A673 (cell line): Measurements from ENCODE around the gene HNRNPUL2. TPM values are rescaled to one million over a fixed set of nuclear protein-coding genes. Genes with fewer than 3 reads are reported as not detected.
A peak's percentile ranks its signal among the peaks of the same experiment; 100 is the strongest.

Experiments
- BruUV-seq: library from RNA; stranded (reverse); fragments of 400-500 nt; replicated peaks from 2 replicates; lab custom pipeline; 2021; lab: Mats Ljungman, UMichigan
- CTCF ChIA-PET: fragments of 300-600 bp; sonication (Branson Sonifier 250); formaldehyde crosslinking; loops from one replicate; lab custom pipeline; 2022; ENCODE audit warnings: antibody characterized with exemption; lab: Charles Lee
- POLR2A ChIA-PET: fragments of 300-600 bp; sonication (Branson Sonifier 250); formaldehyde crosslinking; loops from one replicate; lab custom pipeline; 2022; ENCODE audit warnings: antibody characterized with exemption; ENCODE audit not compliant: low non-redundant PET; lab: Charles Lee
- DNase-seq: peaks from one replicate; pipeline ENCODE4 v3.0.0-alpha.2; 2015; ENCODE audit warnings: low spot score
- H3K27ac ChIP-seq: fragments of 200-600 bp; sonication (generic); 2 replicates; pipeline ENCODE4 v1.5.1; 2016; ENCODE audit warnings: mixed run types, low read depth, mild to moderate bottlenecking, mixed read lengths, antibody characterized with exemption, low read length; ENCODE audit not compliant: poor library complexity, severe bottlenecking
- H3K27me3 ChIP-seq: fragments of 200-600 bp; sonication (generic); replicated peaks from 2 replicates; pipeline ENCODE4 v1.6.1; 2017; ENCODE audit warnings: mixed run types, low read depth, mild to moderate bottlenecking, mixed read lengths, antibody characterized with exemption, low read length; ENCODE audit not compliant: insufficient read depth, poor library complexity
- H3K36me3 ChIP-seq: fragments of 200-600 bp; sonication (generic); 2 replicates; pipeline ENCODE4 v1.6.1; 2016; ENCODE audit warnings: mixed run types, mild to moderate bottlenecking, mixed read lengths, antibody characterized with exemption, low read length; ENCODE audit not compliant: insufficient read depth, poor library complexity, severe bottlenecking
- H3K4me1 ChIP-seq: fragments of 200-600 bp; sonication (generic); 2 replicates; pipeline ENCODE4 v1.6.1; 2017; ENCODE audit warnings: mixed run types, mild to moderate bottlenecking, mixed read lengths, antibody characterized with exemption, low read length; ENCODE audit not compliant: insufficient read depth, poor library complexity, severe bottlenecking
- H3K4me3 ChIP-seq: fragments of 200-600 bp; sonication (generic); 2 replicates; pipeline ENCODE4 v1.5.1; 2016; ENCODE audit warnings: low read depth, mixed run types, mild to moderate bottlenecking, mixed read lengths, low read length; ENCODE audit not compliant: poor library complexity, severe bottlenecking
- H3K9me3 ChIP-seq: fragments of 200-600 bp; sonication (generic); 2 replicates; pipeline ENCODE4 v1.6.1; 2016; ENCODE audit warnings: mixed run types, low read depth, mild to moderate bottlenecking, mixed read lengths, antibody characterized with exemption, low read length; ENCODE audit not compliant: poor library complexity, severe bottlenecking
- CTCF ChIP-seq: fragments of 300-800, 200-600 bp; sonication (generic); conservative IDR thresholded peaks from 2 replicates; pipeline ENCODE4 v1.5.1; 2017; ENCODE audit warnings: low read depth, mild to moderate bottlenecking, antibody characterized with exemption, low read length, moderate library complexity, mixed read lengths
- EZH2 ChIP-seq: fragments of 200-600 bp; sonication (generic); IDR thresholded peaks from 2 replicates; pipeline ENCODE4 v1.6.1; 2017; ENCODE audit warnings: borderline replicate concordance, low read depth, mild to moderate bottlenecking, mixed read lengths, antibody characterized with exemption, low read length; ENCODE audit not compliant: poor library complexity, severe bottlenecking
- intact Hi-C: fragments of 100-400 bp; cut with micrococcal nuclease; formaldehyde crosslinking; loops from one replicate; pipeline ENCODE4 v1.10.0; 2022; ENCODE audit not compliant: unreplicated experiment
- total RNA-seq: library from RNA; stranded (reverse); gene quantifications from 2 replicates; pipeline ENCODE4 v1.2.3, GENCODE V29; 2021

The HNRNPUL2 gene
- total RNA-seq, 1 experiment from 2014 or later: 104 TPM

- TF ChIP-seq CTCF (no peak), EZH2 (no peak)
- Histone ChIP-seq H3K4me1 (peaks cover 14% of the 10 kb centered on the region), H3K27ac (no peak overlapping the region), H3K36me3 (peaks cover 6% of the 10 kb centered on the region), H3K9me3 (no peaks in the 10 kb centered on the region), H3K27me3 (no peaks in the 10 kb centered on the region), H3K4me3 (no peak overlapping the region)
- no peak for DNase-seq
- CTCF ChIA-PET: no interaction called here
- no TSS peak for BruUV-seq
- intact Hi-C loops: no loop called here
- POLR2A ChIA-PET: interaction anchor here (0.7 kb wide), 1 partner anchor 13 kb away, joined by 3 read pairs; the partner anchor contains the start of gene TAF6L
Observed at GRCh38 chr11:62757846-62758788, 30.9 kb upstream of the HNRNPUL2 start.

- ChIA-PET POLR2A (no interaction called here), CTCF (no interaction called here)
- intact Hi-C loops: no loop called here
- no peak overlapping the region for H3K27ac ChIP-seq
- no peaks in the 10 kb centered on the region for H3K27me3 ChIP-seq
- no peak overlapping the region for H3K4me3 ChIP-seq
- BruUV-seq: no TSS peak
- no peaks in the 10 kb centered on the region for H3K9me3 ChIP-seq
- TF ChIP-seq EZH2 (no peak), CTCF (no peak)
- peaks cover 6% of the 10 kb centered on the region for H3K4me1 ChIP-seq
- H3K36me3 ChIP-seq: peaks cover 4% of the 10 kb centered on the region
- no peak for DNase-seq
Observed at GRCh38 chr11:62755086-62755615, 27.9 kb upstream of the HNRNPUL2 start.

GRCh38 chr11:62753736-62754603 lies 26.7 kb upstream of the HNRNPUL2 start, which contains the start of gene ZBTB3:
Gene ZBTB3 (minus strand): TSS chr11:62754160. CDS start chr11:62753664, 496 bp downstream.
- H3K4me3 ChIP-seq: peak within 1 kb of the TSS; percentile 62
- H3K27ac ChIP-seq: peak within 1 kb of the TSS; percentile 88
- peak; percentile 100 for DNase-seq
- H3K36me3 ChIP-seq: peaks cover 4% of the 10 kb centered on the region
- TF ChIP-seq EZH2 (no peak), CTCF (no peak)
- H3K9me3 ChIP-seq: no peaks in the 10 kb centered on the region
- intact Hi-C loops: no loop called here
- ChIA-PET CTCF (interaction anchor here (0.6 to 1.4 kb wide), 6 partner anchors 13 to 359 kb away, joined by 3 to 6 read pairs (median 4); partner anchors contain the start of genes SLC3A2 and TAF6L), POLR2A (interaction anchor here (0.5 to 1.1 kb wide), 9 partner anchors 17 to 1108 kb away, joined by 3 to 23 read pairs (median 4); partner anchors contain the start of genes C11orf98, CSKMT, HNRNPUL2 and STX5)
- peaks cover 6% of the 10 kb centered on the region for H3K4me1 ChIP-seq
- no peaks in the 10 kb centered on the region for H3K27me3 ChIP-seq
- BruUV-seq: no TSS peak
